Measurements from ENCODE around the gene FGF7.
"Not testable (repeated sequence)": the region's sequence is repeated elsewhere in the genome, so short reads cannot be mapped to it uniquely, and the experiment has no call there.

FGF7 gene

GRCh38 chr15:49460411-49460941, 37.4 kb downstream of the FGF7 start:
- TF ChIP-seq ZFX (IDR thresholded peaks at IDR 0.05; ENCODE audit: borderline replicate concordance) (no peak), CTCF (IDR thresholded peaks at IDR 0.05) (no peak)
- peak overlapping the region; percentile 75 for H3K27ac ChIP-seq

GRCh38 chr15:49462232-49462844, 39.3 kb downstream of the FGF7 start:
- TF ChIP-seq CTCF (IDR thresholded peaks at IDR 0.05) (no peak), ZFX (IDR thresholded peaks at IDR 0.05; ENCODE audit: borderline replicate concordance) (no peak)
- H3K27ac ChIP-seq = peak overlapping the region; percentile 75

- H3K27ac ChIP-seq = peak overlapping the region; percentile 75
- no peak for TF ChIP-seq ZFX (IDR thresholded peaks at IDR 0.05; ENCODE audit: borderline replicate concordance)
- TF ChIP-seq CTCF (IDR thresholded peaks at IDR 0.05) = no peak
Observed at GRCh38 chr15:49464522-49464921, 41.5 kb downstream of the FGF7 start.

GRCh38 chr15:49466119-49466518, 43.1 kb downstream of the FGF7 start:
- TF ChIP-seq ZFX (IDR thresholded peaks at IDR 0.05; ENCODE audit: borderline replicate concordance) (no peak), CTCF (IDR thresholded peaks at IDR 0.05) (no peak)

GRCh38 chr15:49467746-49468480, 44.9 kb downstream of the FGF7 start:
- no peak for TF ChIP-seq ZFX (IDR thresholded peaks at IDR 0.05; ENCODE audit: borderline replicate concordance)
- no peak for TF ChIP-seq CTCF (IDR thresholded peaks at IDR 0.05)
- no peak overlapping the region for H3K27ac ChIP-seq

More at GRCh38 chr15:49466119-49466518, 43.1 kb downstream of the FGF7 start:
- no peak overlapping the region for H3K27ac ChIP-seq

GRCh38 chr15:49468481-49468839, 45.4 kb downstream of the FGF7 start:
- TF ChIP-seq ZFX (IDR thresholded peaks at IDR 0.05; ENCODE audit: borderline replicate concordance) (no peak), CTCF (IDR thresholded peaks at IDR 0.05) (no peak)
- no peak overlapping the region for H3K27ac ChIP-seq

- peak; percentile 41; the same call in 1 of the 2 replicates for TF ChIP-seq CTCF (IDR thresholded peaks at IDR 0.05)
- H3K27ac ChIP-seq = not testable (repeated sequence)
Observed at GRCh38 chr15:49471248-49471647, 48.2 kb downstream of the FGF7 start.

Measured in 22Rv1 (cell line).